BE2C (cell line): ENCODE results near the gene GPX1. TPM values are rescaled to one million over a fixed set of nuclear protein-coding genes. Genes with fewer than 3 reads are reported as not detected.
"Not testable (repeated sequence)": the region's sequence is repeated elsewhere in the genome, so short reads cannot be mapped to it uniquely, and the experiment has no call there.

Experiments
- DNase-seq: peaks from one replicate; pipeline ENCODE4 v3.0.0-alpha.2; 2020
- H3K27me3 ChIP-seq: fragments of 250-450 bp; sonication (Bioruptor Pico); 2 replicates; pipeline ENCODE4 v1.5.1; 2020; ENCODE audit warnings: mild to moderate bottlenecking
- H3K36me3 ChIP-seq: fragments of 250-450 bp; sonication (Bioruptor Pico); 2 replicates; pipeline ENCODE4 v1.5.1; 2020; ENCODE audit warnings: mild to moderate bottlenecking
- H3K4me1 ChIP-seq: fragments of 250-450 bp; sonication (Bioruptor Pico); 2 replicates; pipeline ENCODE4 v1.5.1; 2020
- H3K4me3 ChIP-seq: 2 replicates; pipeline ENCODE4 v1.5.1; 2011; ENCODE audit warnings: low read depth, low read length
- H3K9me3 ChIP-seq: fragments of 250-450 bp; sonication (Bioruptor Pico); 2 replicates; pipeline ENCODE4 v1.5.1; 2020
- CTCF ChIP-seq: IDR thresholded peaks from 2 replicates; pipeline ENCODE4 v1.5.1; 2012; ENCODE audit warnings: mild to moderate bottlenecking, low read depth, low read length
- polyA plus RNA-seq: library from polyadenylated mRNA; unstranded; fragments of >200 nt; gene quantifications from one replicate; pipeline ENCODE4 v1.2.1, GENCODE V29; 2012; ENCODE audit warnings: low read depth, missing spikeins; ENCODE audit not compliant: insufficient read length, insufficient read depth

GPX1 gene
- 535 TPM for polyA plus RNA-seq

- DNase-seq = peak; percentile 94
- TF ChIP-seq CTCF = no peak
- no peaks in the 10 kb centered on the region for H3K9me3 ChIP-seq
- H3K4me3 ChIP-seq = peak within 1 kb of the TSS; percentile 75
- peaks cover 3% of the 10 kb centered on the region; the same call in 1 of the 2 replicates for H3K4me1 ChIP-seq
- no peaks in the 10 kb centered on the region for H3K27me3 ChIP-seq
- peaks cover 21% of the 10 kb centered on the region for H3K36me3 ChIP-seq
These were observed at the start of gene GPX1 for GRCh38 chr3:49358217-49358883. Gene GPX1 (minus strand): TSS chr3:49358353. CDS start chr3:49358278, 75 bp downstream.

- no peaks in the 10 kb centered on the region for H3K27me3 ChIP-seq
- no peak for DNase-seq
- no peak overlapping the region for H3K4me3 ChIP-seq
- no peaks in the 10 kb centered on the region for H3K4me1 ChIP-seq
- no peaks in the 10 kb centered on the region; the same call in 1 of the 2 replicates for H3K36me3 ChIP-seq
- no peaks in the 10 kb centered on the region for H3K9me3 ChIP-seq
- TF ChIP-seq CTCF = no peak
These were observed 48.7 kb upstream of the GPX1 start for GRCh38 chr3:49406571-49407565.

GRCh38 chr3:49405570-49405969 lies 47.4 kb upstream of the GPX1 start:
- H3K4me1 ChIP-seq, H3K9me3 ChIP-seq, H3K36me3 ChIP-seq, H3K27me3 ChIP-seq, DNase-seq, H3K4me3 ChIP-seq: not testable (repeated sequence)

- no peak overlapping the region for H3K4me3 ChIP-seq
- H3K36me3 ChIP-seq = no peaks in the 10 kb centered on the region; the same call in 1 of the 2 replicates
- no peaks in the 10 kb centered on the region for H3K4me1 ChIP-seq
- no peak for TF ChIP-seq CTCF
- no peak for DNase-seq
- no peaks in the 10 kb centered on the region for H3K27me3 ChIP-seq
- H3K9me3 ChIP-seq = no peaks in the 10 kb centered on the region
These were observed 45.7 kb upstream of the GPX1 start for GRCh38 chr3:49403891-49404290.

GRCh38 chr3:49401766-49402165 lies 43.6 kb upstream of the GPX1 start:
- H3K4me3 ChIP-seq = no peak overlapping the region
- no peak for DNase-seq
- TF ChIP-seq CTCF = no peak
- H3K9me3 ChIP-seq = no peaks in the 10 kb centered on the region
- no peaks in the 10 kb centered on the region for H3K27me3 ChIP-seq
- H3K36me3 ChIP-seq = peaks cover under 1% of the 10 kb centered on the region; the same call in 1 of the 2 replicates
- no peaks in the 10 kb centered on the region; the same call in 1 of the 2 replicates for H3K4me1 ChIP-seq

GRCh38 chr3:49399461-49399860 lies 41.3 kb upstream of the GPX1 start:
- no peak for DNase-seq
- no peak overlapping the region for H3K4me3 ChIP-seq
- H3K36me3 ChIP-seq = peaks cover 10% of the 10 kb centered on the region; the same call in 1 of the 2 replicates
- TF ChIP-seq CTCF = no peak
- no peaks in the 10 kb centered on the region for H3K9me3 ChIP-seq
- H3K27me3 ChIP-seq = no peaks in the 10 kb centered on the region
- no peaks in the 10 kb centered on the region; the same call in 1 of the 2 replicates for H3K4me1 ChIP-seq
